ENCODE data around the gene PDE1C.

DNA sequence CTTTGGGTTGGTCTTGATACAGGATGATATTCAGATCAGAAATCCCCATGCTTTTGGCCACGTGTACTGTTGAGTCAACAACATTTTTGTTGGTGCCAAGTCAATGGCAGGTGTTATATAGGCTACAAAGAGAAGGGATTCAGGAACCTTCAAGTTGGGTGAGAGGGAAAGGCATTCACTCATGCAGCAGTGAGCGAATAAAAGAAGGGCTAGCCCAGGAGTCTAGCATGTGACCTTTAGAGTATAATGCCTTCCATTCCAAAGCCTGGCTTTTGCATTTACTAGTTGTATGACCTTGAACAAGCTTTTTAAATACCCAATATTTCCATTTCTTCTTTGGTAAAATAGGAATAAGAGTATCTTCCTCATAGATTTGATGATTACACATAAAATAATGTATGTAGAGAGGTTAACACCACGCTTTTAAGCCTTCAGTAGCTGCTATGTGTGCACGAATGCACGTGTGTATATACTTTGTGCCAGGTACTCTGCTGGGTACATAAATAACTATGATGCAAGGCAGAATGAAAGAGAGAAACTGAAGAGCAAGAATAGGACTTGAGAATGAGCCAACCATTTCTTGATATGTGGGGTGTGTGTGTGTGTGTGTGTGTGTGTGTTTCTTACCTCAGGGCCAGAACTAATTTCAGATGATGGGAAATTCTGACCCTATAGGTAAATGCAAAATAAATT lies 163.6 kb downstream of the PDE1C start:
- TF ChIP-seq POLR2A (IDR thresholded peaks at IDR 0.05) (no peak), CTCF (IDR thresholded peaks at IDR 0.05) (no peak)
